GM21526 (cell line): ENCODE data around the gene OR1J1.

Experiments used
- ATAC-seq: cut with Tn5 transposase; IDR thresholded peaks from one replicate; pipeline ENCODE4 v1.9.1; 2021; ENCODE audit warnings: moderate library complexity; ENCODE audit not compliant: unreplicated experiment, low FRiP score

OR1J1 gene

GRCh38 chr9:122446819-122447484, 30.8 kb downstream of the OR1J1 start:
- ATAC-seq: no peak

GRCh38 chr9:122445155-122445749, 32.5 kb downstream of the OR1J1 start:
- no peak for ATAC-seq

- ATAC-seq: no peak
Measured at GRCh38 chr9:122444041-122444733, 33.5 kb downstream of the OR1J1 start.

- no peak for ATAC-seq
Measured at GRCh38 chr9:122442568-122442967, 35.2 kb downstream of the OR1J1 start.
